DMS153 (cell line): ENCODE results near the gene CSTPP1.

Experiments used
- DNase-seq: peaks from one replicate; lab custom pipeline; 2025; lab: John Stamatoyannopoulos, UW

Gene CSTPP1

GRCh38 chr11:47161134-47161854, 224.7 kb downstream of the CSTPP1 start:
- DNase-seq: peak; percentile 48

- no peak for DNase-seq
Measured at GRCh38 chr11:47161890-47162289, 225.3 kb downstream of the CSTPP1 start.

DNA sequence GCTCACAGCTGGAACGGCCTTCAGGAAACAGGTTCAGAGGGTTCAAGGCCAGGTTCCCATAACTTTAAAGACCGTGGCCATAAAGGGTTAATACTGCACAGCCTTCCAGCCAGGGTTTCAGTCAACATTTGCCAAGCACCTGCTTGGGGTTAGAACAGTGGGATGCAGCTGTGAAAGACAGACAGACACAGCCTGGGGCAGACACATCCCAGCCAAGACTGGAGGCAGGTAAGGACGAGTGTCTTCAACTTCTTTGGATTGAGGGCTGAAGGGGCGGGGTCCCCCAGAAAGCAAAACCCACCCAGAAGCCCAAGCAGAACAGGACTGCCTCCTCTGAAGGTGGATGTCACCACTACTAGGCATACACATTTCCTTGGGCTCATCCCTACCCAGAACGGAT, 225.9 kb downstream of the CSTPP1 start:
- no peak for DNase-seq

DNA sequence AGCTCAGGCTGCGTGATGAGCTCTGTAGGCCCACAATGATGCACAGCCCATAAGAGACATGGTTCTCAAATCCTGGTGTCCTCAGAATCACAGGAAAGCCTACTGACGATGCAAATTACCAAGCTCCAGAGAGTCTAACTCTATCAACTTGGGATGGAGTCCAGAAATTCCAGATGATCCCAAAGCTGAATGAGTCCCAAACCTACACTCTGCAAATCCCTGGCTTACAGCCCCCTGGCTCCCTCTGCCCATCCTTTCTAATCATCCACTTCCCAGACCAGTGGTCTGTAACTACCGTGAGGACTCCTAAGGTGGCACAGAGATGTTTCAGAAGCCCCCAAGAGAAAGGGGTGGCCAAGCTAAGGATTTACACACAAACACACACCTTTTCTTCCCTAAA, 226.6 kb downstream of the CSTPP1 start:
- DNase-seq: no peak

- no peak for DNase-seq
Measured at GRCh38 chr11:47163898-47164297, 227.3 kb downstream of the CSTPP1 start.

DNA sequence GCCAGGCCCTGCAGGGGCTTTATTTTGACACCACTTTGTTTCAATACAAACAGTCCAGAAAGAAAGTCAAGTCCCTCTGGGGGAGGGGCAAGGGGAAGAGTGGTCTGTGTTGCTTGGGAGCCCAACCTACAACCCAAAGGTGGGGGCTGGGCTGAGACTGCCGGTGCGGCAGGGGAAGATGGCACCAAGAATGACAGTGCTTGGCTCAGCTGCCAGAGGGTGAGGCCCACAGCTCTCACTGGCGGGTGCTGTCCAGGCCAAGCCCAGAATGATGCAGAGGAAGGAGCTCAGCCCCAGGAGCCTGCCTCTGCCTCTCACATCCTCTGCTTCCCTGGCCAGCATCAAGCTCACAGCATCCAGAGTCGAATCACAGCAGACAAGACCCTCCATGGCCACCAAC, 227.8 kb downstream of the CSTPP1 start:
- no peak for DNase-seq

DNA sequence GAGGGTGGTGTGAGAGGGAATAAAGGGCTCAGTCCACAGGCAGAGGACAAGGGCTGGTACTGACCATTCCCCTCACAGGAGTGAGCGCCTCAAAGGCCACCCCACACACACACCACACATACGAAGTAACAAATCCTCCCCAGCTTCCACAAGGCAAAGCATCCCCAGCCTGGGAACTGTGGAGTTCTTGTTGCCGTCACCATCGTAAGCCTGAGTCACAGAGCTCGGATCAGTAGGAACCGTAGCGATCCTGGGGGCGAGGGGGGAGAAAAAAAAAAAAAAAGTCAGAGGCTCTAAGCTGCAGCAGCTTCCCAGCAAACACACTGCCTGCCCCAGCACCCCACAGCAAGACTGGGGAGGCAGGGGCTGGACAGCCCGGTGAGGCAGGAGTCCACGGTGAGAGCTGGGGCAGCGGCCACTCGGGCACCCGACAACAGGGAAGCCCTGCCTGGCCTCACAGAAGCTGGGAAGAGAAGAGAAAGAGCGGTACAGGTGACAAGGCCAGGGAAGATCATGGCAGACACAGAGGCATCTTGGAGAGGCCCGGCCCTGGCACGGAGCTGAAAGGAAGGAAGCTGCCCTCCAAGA, 228.8 kb downstream of the CSTPP1 start:
- no peak for DNase-seq

DNA sequence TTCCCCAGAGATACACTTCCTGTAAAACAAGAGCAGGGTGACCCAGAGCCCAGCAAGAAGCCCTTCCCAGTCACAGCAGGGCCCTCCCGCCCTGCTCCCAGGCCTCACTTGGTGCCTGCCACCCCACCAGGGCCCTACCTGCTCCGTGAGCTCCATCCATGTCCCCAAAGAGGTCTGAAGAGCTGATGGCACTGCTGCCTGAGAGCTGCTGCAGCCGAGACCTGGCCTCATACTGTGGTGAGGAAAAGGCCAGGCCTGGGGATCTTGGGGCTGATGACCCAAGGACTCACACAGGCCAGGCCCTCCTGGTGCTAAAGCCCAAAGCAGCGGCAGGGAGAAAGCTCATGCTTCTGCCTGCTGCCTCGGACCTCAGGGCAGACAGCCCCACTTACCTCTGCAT, 229.8 kb downstream of the CSTPP1 start:
- DNase-seq: no peak

GRCh38 chr11:47171061-47171838, 234.7 kb downstream of the CSTPP1 start:
- DNase-seq: no peak

DNA sequence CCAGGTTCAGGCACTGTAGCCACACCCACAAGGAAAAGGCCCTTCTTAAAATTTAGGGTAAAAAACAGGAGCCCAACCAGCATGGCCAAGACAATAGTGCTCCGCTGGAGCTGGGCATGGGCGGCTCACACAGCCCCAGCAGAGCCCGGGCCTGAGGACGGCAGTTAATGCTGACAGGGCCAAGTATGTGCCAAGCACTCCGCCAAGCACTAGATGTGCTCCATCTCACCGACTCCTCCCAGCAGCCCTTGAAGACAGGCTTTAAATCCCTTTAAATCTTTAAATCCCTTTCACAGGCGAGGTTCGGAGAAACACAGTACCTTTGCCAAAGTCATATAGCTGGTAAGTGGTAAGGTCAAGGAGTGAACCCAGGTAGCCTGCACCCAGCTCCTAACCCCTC, 235.3 kb downstream of the CSTPP1 start:
- no peak for DNase-seq

- DNase-seq: no peak
Measured at GRCh38 chr11:47172740-47173336, 236.3 kb downstream of the CSTPP1 start.

GRCh38 chr11:47175746-47176327, 239.3 kb downstream of the CSTPP1 start:
- DNase-seq: no peak

- peak; percentile 91 for DNase-seq
Measured at GRCh38 chr11:47176328-47177228, 240.0 kb downstream of the CSTPP1 start, which contains the start of gene ARFGAP2. Gene ARFGAP2 (minus strand): TSS chr11:47176879. CDS start chr11:47176853, 26 bp downstream.

DNA sequence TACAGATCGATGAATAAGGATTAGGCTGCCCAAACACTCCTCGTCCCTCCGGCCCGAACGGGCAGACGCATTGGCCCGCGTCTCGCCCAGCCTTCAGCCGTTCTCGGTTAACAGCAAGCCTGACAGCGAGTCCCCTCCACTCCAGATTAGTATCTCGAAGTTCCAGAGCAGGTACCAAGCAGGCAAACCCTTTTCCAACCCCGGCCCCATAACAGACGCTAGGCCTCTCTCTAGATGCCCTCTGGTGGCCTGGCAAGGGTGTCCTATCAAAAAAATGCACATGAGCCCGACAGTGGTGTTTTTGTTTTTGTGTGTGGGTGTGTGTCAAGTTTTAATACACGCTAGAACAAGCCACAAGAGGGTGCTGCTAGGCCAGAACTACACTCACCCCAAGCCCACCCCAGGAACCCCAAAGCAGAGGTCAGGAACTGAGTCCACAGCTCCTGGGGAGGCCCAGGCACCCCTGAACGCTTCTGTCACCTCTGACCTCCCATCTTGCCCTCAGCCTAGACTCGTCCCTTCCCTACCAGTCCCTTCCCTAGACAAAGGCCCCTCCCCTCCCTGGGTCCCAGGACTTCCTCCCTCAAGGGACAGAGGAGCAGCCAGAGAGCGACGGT, 240.8 kb downstream of the CSTPP1 start:
- DNase-seq: peak; percentile 57

DNA sequence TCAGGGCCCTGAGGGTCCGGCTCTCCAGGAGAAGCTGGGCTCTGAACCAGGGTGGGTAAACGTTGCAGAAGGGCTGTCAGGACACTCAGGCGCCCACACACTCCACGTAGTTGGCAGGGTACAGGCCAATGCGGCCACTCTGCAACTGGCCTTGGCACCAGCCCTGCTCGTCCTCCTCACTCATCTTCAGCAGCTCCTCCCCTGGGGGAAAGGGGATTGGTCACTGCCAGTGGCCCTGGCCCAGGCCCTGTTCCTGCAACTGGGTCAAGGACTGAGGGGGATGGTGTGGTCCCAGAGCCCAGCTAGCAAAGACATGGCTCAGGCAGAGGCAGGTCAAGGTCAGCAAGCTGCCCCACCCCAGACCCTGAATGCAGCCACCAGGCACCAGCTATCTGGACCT, 241.3 kb downstream of the CSTPP1 start:
- DNase-seq: no peak

GRCh38 chr11:47178316-47178715, 241.8 kb downstream of the CSTPP1 start:
- no peak for DNase-seq

- no peak for DNase-seq
Measured at GRCh38 chr11:47178737-47179654, 242.4 kb downstream of the CSTPP1 start.

DNA sequence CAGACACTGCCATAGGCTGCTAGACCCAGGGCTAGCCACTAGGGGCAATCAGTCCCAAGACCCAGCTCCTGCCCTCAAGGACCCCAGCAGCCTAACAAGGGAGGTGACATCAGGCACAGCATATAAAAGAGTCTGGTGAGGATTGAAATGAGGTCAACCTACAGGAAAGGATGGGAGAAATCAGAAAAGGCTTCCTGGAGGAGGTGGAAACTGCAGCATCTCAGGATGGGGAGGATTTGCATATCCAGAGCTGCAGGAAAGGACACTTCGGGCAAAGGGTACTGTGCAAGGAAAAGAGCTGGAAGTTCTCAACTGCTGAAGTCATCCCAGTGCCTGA, 243.1 kb downstream of the CSTPP1 start:
- peak; percentile 36 for DNase-seq

GRCh38 chr11:47180006-47180787, 243.6 kb downstream of the CSTPP1 start:
- DNase-seq: no peak
